Mesodermal cell (in vitro differentiated cells): ENCODE measurements around the gene KTN1.

Source experiments
- H3K27ac ChIP-seq: 2 replicates; pipeline ENCODE4 v1.7.0; 2013; ENCODE audit warnings: mild to moderate bottlenecking, low read depth, low read length, moderate library complexity; ENCODE audit not compliant: severe bottlenecking
- H3K36me3 ChIP-seq: 2 replicates; pipeline ENCODE4 v1.7.1; 2013; ENCODE audit warnings: mild to moderate bottlenecking, low read length, moderate library complexity; ENCODE audit not compliant: control insufficient read depth, insufficient read depth
- H3K4me1 ChIP-seq: one replicate; pipeline ENCODE4 v1.7.1; 2013; ENCODE audit warnings: mild to moderate bottlenecking, low read length; ENCODE audit not compliant: insufficient read depth, control insufficient read depth, poor library complexity, severe bottlenecking
- H3K4me3 ChIP-seq: 2 replicates; pipeline ENCODE4 v1.7.0; 2013; ENCODE audit warnings: low read length, control low read depth, mild to moderate bottlenecking; ENCODE audit not compliant: insufficient read depth, poor library complexity, severe bottlenecking; ENCODE audit errors: extremely low read depth
- H3K9me3 ChIP-seq: 2 replicates; pipeline ENCODE4 v1.7.1; 2013; ENCODE audit warnings: mild to moderate bottlenecking, low read length, moderate library complexity; ENCODE audit not compliant: control insufficient read depth
- WGBS, 2 experiments: methylation state at CpG; one replicate each; pipeline ENCODE4 v1.1.5; 2013; ENCODE audit warnings: missing lambda C conversion rate in 2 of 2; ENCODE audit not compliant: insufficient coverage in 2 of 2; 5-methylcytosine and 5-hydroxymethylcytosine counted together

KTN1 gene

GRCh38 chr14:55610713-55611370, 30.8 kb downstream of the KTN1 start:
- H3K9me3 ChIP-seq: no peaks in the 10 kb centered on the region
- WGBS, 2 experiments: 94 to 98% methylated on average over 5 to 7 of the region's 12 CpGs
- no peak overlapping the region for H3K27ac ChIP-seq
- H3K4me3 ChIP-seq: no peak overlapping the region
- H3K36me3 ChIP-seq: peaks cover 39% of the 10 kb centered on the region
- H3K4me1 ChIP-seq: peaks cover 27% of the 10 kb centered on the region

GRCh38 chr14:55611859-55612258, 31.9 kb downstream of the KTN1 start:
- Histone ChIP-seq H3K36me3 (peaks cover 49% of the 10 kb centered on the region), H3K9me3 (no peaks in the 10 kb centered on the region), H3K27ac (no peak overlapping the region), H3K4me3 (no peak overlapping the region), H3K4me1 (peaks cover 27% of the 10 kb centered on the region)

GRCh38 chr14:55614304-55614703, 34.3 kb downstream of the KTN1 start:
- Histone ChIP-seq H3K27ac (no peak overlapping the region), H3K36me3 (peaks cover 70% of the 10 kb centered on the region), H3K4me3 (no peak overlapping the region), H3K9me3 (peaks cover 4% of the 10 kb centered on the region), H3K4me1 (peaks cover 10% of the 10 kb centered on the region)
- 86% methylated on average over 1 of the region's 2 CpGs; no CpG with 5 or more reads in 1 of the 2 experiments for WGBS, 2 experiments

- 100% methylated on average over 1 of the region's 1 CpG for WGBS, 2 experiments
- Histone ChIP-seq H3K36me3 (peaks cover 93% of the 10 kb centered on the region), H3K4me1 (peaks cover 3% of the 10 kb centered on the region), H3K4me3 (no peak overlapping the region), H3K9me3 (peaks cover 18% of the 10 kb centered on the region), H3K27ac (no peak overlapping the region)
Observed at GRCh38 chr14:55620277-55620676, 40.3 kb downstream of the KTN1 start.

- peaks cover 18% of the 10 kb centered on the region for H3K9me3 ChIP-seq
- peaks cover 86% of the 10 kb centered on the region for H3K36me3 ChIP-seq
- 84 to 92% methylated on average over 3 of the region's 3 CpGs for WGBS, 2 experiments
- H3K4me3 ChIP-seq: no peak overlapping the region
- H3K27ac ChIP-seq: no peak overlapping the region
- H3K4me1 ChIP-seq: peaks cover 3% of the 10 kb centered on the region
Observed at GRCh38 chr14:55620981-55621380, 41.0 kb downstream of the KTN1 start.

- H3K4me3 ChIP-seq: no peak overlapping the region
- H3K4me1 ChIP-seq: peaks cover 3% of the 10 kb centered on the region
- peaks cover 85% of the 10 kb centered on the region for H3K36me3 ChIP-seq
- H3K9me3 ChIP-seq: peaks cover 18% of the 10 kb centered on the region
- WGBS, 2 experiments: 91 to 100% methylated on average over 1 of the region's 5 CpGs
- no peak overlapping the region for H3K27ac ChIP-seq
Observed at GRCh38 chr14:55621391-55621790, 41.4 kb downstream of the KTN1 start.

- peaks cover 3% of the 10 kb centered on the region for H3K4me1 ChIP-seq
- no peak overlapping the region for H3K4me3 ChIP-seq
- H3K36me3 ChIP-seq: peaks cover 72% of the 10 kb centered on the region
- peak overlapping the region; percentile 26 for H3K27ac ChIP-seq
- WGBS, 2 experiments: 89 to 90% methylated on average over 4 of the region's 4 CpGs
- H3K9me3 ChIP-seq: peaks cover 7% of the 10 kb centered on the region
Observed at GRCh38 chr14:55624913-55625312, 44.9 kb downstream of the KTN1 start.

GRCh38 chr14:55625481-55625880, 45.5 kb downstream of the KTN1 start:
- Histone ChIP-seq H3K9me3 (peaks cover 1% of the 10 kb centered on the region), H3K36me3 (peaks cover 72% of the 10 kb centered on the region), H3K4me3 (no peak overlapping the region), H3K27ac (no peak overlapping the region), H3K4me1 (peaks cover 3% of the 10 kb centered on the region)
- 88% methylated on average over 1 of the region's 2 CpGs; no CpG with 5 or more reads in 1 of the 2 experiments for WGBS, 2 experiments

- H3K36me3 ChIP-seq: peaks cover 69% of the 10 kb centered on the region
- H3K27ac ChIP-seq: no peak overlapping the region
- no peak overlapping the region for H3K4me3 ChIP-seq
- no CpG with 5 or more reads among the region's 4 CpGs for WGBS, 2 experiments
- no peaks in the 10 kb centered on the region for H3K9me3 ChIP-seq
- peaks cover 3% of the 10 kb centered on the region for H3K4me1 ChIP-seq
Observed at GRCh38 chr14:55626131-55626530, 46.1 kb downstream of the KTN1 start.

GRCh38 chr14:55628426-55628825, 48.4 kb downstream of the KTN1 start:
- H3K9me3 ChIP-seq: no peaks in the 10 kb centered on the region
- peaks cover 3% of the 10 kb centered on the region for H3K4me1 ChIP-seq
- H3K36me3 ChIP-seq: peaks cover 51% of the 10 kb centered on the region
- no peak overlapping the region for H3K27ac ChIP-seq
- H3K4me3 ChIP-seq: no peak overlapping the region

GRCh38 chr14:55638665-55639064, 58.7 kb downstream of the KTN1 start:
- WGBS, 2 experiments: no CpG with 5 or more reads among the region's 1 CpG
- H3K4me3 ChIP-seq: no peak overlapping the region
- no peaks in the 10 kb centered on the region for H3K9me3 ChIP-seq
- no peaks in the 10 kb centered on the region for H3K4me1 ChIP-seq
- H3K36me3 ChIP-seq: peaks cover 56% of the 10 kb centered on the region
- H3K27ac ChIP-seq: no peak overlapping the region
